HG03571 (cell line): Measurements from ENCODE around the gene DELE1.

ENCODE experiments used
- ATAC-seq: cut with Tn5 transposase; IDR thresholded peaks from one replicate; pipeline ENCODE4 v1.9.1; 2021; ENCODE audit not compliant: unreplicated experiment

DELE1 gene

GRCh38 chr5:141923448-141924313 is at the start of gene DELE1:
TSS of gene DELE1 (plus strand) at chr5:141923871. CDS start at chr5:141923942, 71 bp downstream.
- ATAC-seq, result peak; percentile 98

- no peak for ATAC-seq
These were observed 49.8 kb upstream of the DELE1 start for GRCh38 chr5:141873933-141874261.

GRCh38 chr5:141874262-141874964 is 49.3 kb upstream of the DELE1 start:
- ATAC-seq, result no peak

- ATAC-seq, result no peak
These were observed 48.5 kb upstream of the DELE1 start for GRCh38 chr5:141875022-141875740.

GRCh38 chr5:141875795-141876627 is 47.7 kb upstream of the DELE1 start:
- no peak for ATAC-seq

- no peak for ATAC-seq
These were observed 46.9 kb upstream of the DELE1 start for GRCh38 chr5:141876628-141877355.

GRCh38 chr5:141877356-141878185 is 46.1 kb upstream of the DELE1 start:
- ATAC-seq, result no peak

GRCh38 chr5:141878186-141878710 is 45.4 kb upstream of the DELE1 start, which contains the start of gene PCDH1:
TSS of gene PCDH1 (minus strand) at chr5:141878410. CDS start at chr5:141878262, 148 bp downstream.
- ATAC-seq, result no peak

GRCh38 chr5:141878711-141879425 is 44.8 kb upstream of the DELE1 start:
- ATAC-seq, result peak; percentile 70

- no peak for ATAC-seq
These were observed 44.3 kb upstream of the DELE1 start for GRCh38 chr5:141879426-141879759.

GRCh38 chr5:141879941-141880738 is 43.5 kb upstream of the DELE1 start:
- ATAC-seq, result no peak

- no peak for ATAC-seq
These were observed 42.5 kb upstream of the DELE1 start for GRCh38 chr5:141880961-141881801.

- no peak for ATAC-seq
These were observed 41.8 kb upstream of the DELE1 start for GRCh38 chr5:141881886-141882285.

- ATAC-seq, result no peak
These were observed 41.0 kb upstream of the DELE1 start for GRCh38 chr5:141882594-141883183.

GRCh38 chr5:141883184-141883891 is 40.3 kb upstream of the DELE1 start:
- no peak for ATAC-seq

- ATAC-seq, result no peak
These were observed 39.8 kb upstream of the DELE1 start for GRCh38 chr5:141883892-141884318.
